ENCODE results near the gene GRIN1.

The GRIN1 gene

DNA sequence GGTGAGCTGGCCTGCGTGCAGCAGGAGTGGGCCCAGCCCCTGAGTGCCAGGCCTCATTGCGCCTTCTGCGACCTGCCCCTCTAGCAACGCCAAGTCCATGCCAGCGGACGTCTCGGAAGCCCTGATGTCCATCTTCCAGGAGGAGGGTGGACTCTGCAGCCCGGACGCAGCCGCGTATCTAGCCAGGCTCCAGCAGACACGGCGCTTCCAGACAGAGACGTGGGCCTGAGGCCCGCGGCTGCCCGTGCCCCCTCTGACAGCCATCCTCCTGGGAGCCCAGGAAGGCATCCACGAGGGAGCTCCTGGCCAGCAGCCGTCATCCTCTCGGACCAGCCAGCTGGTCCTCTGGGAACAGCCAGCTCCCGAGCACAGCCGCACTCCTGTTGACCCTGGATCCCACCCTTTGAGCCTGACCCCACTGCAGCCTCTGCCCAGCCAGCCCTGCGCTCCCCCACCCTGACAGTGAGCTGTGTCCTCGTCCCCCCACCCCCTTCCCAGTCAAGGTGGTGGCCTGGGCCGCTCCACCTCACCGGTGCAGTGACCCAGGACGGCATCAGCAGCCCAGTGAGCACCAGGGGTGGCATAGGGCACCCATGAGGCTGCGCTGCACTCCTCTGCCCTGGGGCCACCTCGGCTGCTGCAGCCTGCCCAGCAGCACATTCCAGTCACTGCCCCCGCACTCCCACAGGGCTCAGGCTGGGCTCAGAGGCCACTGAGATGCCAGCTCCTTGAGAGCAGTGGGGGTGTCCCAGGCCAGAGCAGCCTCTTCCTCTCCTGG lies 77.4 kb downstream of the GRIN1 start:
- no peak for DNase-seq (ENCODE audit: low read depth in 2 of 2)

DNA sequence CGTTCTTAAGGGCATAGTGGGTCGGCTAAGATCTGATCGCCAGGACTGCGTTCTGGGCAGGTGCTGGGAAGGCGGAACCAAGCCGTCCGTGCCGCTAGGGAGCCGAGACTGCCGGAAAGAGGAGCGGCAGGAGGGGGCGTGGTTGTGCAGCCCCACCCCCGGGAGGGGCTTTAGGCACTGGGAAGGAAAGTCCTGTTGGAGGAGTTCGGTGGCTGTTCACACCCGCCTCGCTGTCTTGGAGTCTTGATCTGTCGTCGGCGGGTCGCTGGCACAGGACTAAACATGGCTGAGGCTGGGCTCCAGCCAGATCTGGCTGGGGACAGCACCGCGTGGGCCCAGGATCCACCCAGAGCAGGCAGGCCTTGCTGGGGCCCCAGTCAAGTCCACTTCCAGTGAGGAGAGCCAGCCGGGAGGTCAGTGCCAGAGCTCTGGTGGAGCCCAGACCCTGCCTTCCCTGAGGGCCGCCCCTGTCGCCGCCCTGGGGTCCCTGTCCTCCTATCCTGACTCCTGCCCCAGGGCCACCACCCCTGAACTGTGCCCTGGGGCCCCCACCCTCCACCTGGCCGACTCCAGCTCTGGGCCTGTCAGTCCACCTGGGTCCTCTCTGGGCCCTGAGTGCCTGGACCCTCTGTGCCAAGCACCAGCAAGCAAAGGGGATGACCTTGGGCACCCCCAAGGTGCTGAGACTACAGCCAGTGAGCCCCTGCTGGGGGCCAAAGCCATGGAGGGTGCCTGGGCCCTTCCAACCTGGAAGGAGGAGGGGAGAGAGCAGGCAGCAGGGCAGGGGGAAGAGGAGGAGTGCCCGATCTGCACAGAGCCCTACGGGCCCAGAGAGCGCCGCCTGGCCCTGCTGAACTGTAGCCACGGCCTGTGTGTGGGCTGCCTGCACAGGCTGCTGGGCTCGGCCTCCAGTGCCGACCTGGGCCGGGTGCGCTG lies 78.6 kb downstream of the GRIN1 start:
- DNase-seq (ENCODE audit: low read depth in 2 of 2), result no peak

- DNase-seq (ENCODE audit: low read depth in 2 of 2), result no peak
These were observed 79.3 kb downstream of the GRIN1 start for GRCh38 chr9:137218212-137218753.

All from stimulated activated CD8-positive, alpha-beta memory T cell treated with anti-CD3 and anti-CD28 coated beads, Interleukin-2, amount 100 ng/mL, for 48 hours (primary cell).